HG02763 (cell line): ENCODE measurements around the gene OLIG1.
A peak's percentile ranks its signal among the peaks of the same experiment; 100 is the strongest.

Experiments
- ATAC-seq: cut with Tn5 transposase; IDR thresholded peaks from one replicate; pipeline ENCODE4 v1.9.1; 2021; ENCODE audit warnings: mild to moderate bottlenecking, moderate library complexity; ENCODE audit not compliant: unreplicated experiment

The OLIG1 gene

GRCh38 chr21:33061233-33061632, 8.7 kb upstream of the OLIG1 start:
- ATAC-seq, result no peak

- ATAC-seq, result no peak
Observed at GRCh38 chr21:33063375-33063883, 6.5 kb upstream of the OLIG1 start.

- ATAC-seq, result no peak
Observed at GRCh38 chr21:33063907-33064622, 5.9 kb upstream of the OLIG1 start.

GRCh38 chr21:33064623-33065390, 5.1 kb upstream of the OLIG1 start:
- ATAC-seq, result no peak

- ATAC-seq, result no peak
Observed at GRCh38 chr21:33067043-33067442, 2.9 kb upstream of the OLIG1 start.

- no peak for ATAC-seq
Observed at GRCh38 chr21:33067457-33067856, 2.5 kb upstream of the OLIG1 start.

- ATAC-seq, result no peak
Observed at GRCh38 chr21:33069243-33069642, 698 bp upstream of the OLIG1 start.

GRCh38 chr21:33069645-33069993, 322 bp upstream of the OLIG1 start:
- ATAC-seq, result no peak

- no peak for ATAC-seq
Observed at GRCh38 chr21:33070744-33070997, 730 bp downstream of the OLIG1 start.

GRCh38 chr21:33070998-33071769, 1.2 kb downstream of the OLIG1 start:
- no peak for ATAC-seq

GRCh38 chr21:33071770-33072306, 1.9 kb downstream of the OLIG1 start:
- no peak for ATAC-seq

GRCh38 chr21:33073636-33074035, 3.7 kb downstream of the OLIG1 start:
- no peak for ATAC-seq

GRCh38 chr21:33075128-33075527, 5.2 kb downstream of the OLIG1 start:
- ATAC-seq, result no peak

GRCh38 chr21:33075596-33076195, 5.8 kb downstream of the OLIG1 start:
- no peak for ATAC-seq

- ATAC-seq, result no peak
Observed at GRCh38 chr21:33076600-33077329, 6.8 kb downstream of the OLIG1 start.

GRCh38 chr21:33078907-33079582, 9.1 kb downstream of the OLIG1 start:
- peak; percentile 98 for ATAC-seq

- ATAC-seq, result no peak
Observed at GRCh38 chr21:33080376-33080775, 10.4 kb downstream of the OLIG1 start.

- ATAC-seq, result no peak
Observed at GRCh38 chr21:33080776-33081175, 10.8 kb downstream of the OLIG1 start.

GRCh38 chr21:33088384-33088783, 18.4 kb downstream of the OLIG1 start:
- ATAC-seq, result no peak
